ENCODE data around the gene SLC4A1AP. TPM values are rescaled to one million over a fixed set of nuclear protein-coding genes. Genes with fewer than 3 reads are reported as not detected.

The SLC4A1AP gene
- total RNA-seq, 1 experiment from 2014 or later = 27.8 TPM

- no peak overlapping the region for H3K4me3 Mint-ChIP-seq (ENCODE audit: low read depth, unreplicated experiment)
- peak overlapping the region; percentile 12 for H3K27ac Mint-ChIP-seq (ENCODE audit: unreplicated experiment)
- no peaks in the 10 kb centered on the region for H3K9me3 Mint-ChIP-seq (ENCODE audit: low read depth, unreplicated experiment)
- TF ChIP-seq CTCF (IDR thresholded peaks at IDR 0.05; ENCODE audit: unreplicated experiment) = no peak
- BruUV-seq (replicated peaks) = no TSS peak
- no peaks in the 10 kb centered on the region for H3K27me3 Mint-ChIP-seq (ENCODE audit: unreplicated experiment)
- CTCF ChIA-PET = interaction anchor here (1.0 kb wide), 1 partner anchor 11 kb away, joined by 4 read pairs; the partner anchor contains the start of genes SLC4A1AP and SUPT7L
- H3K36me3 Mint-ChIP-seq (ENCODE audit: insufficient read depth, unreplicated experiment) = peaks cover 51% of the 10 kb centered on the region
- DNase-seq = no peak
- intact Hi-C loops (cut with micrococcal nuclease; ENCODE audit: unreplicated experiment) = no loop called here
- H3K4me1 Mint-ChIP-seq (ENCODE audit: low read depth, unreplicated experiment) = peaks cover 23% of the 10 kb centered on the region
Observed at GRCh38 chr2:27652341-27652740, 11.3 kb upstream of the SLC4A1AP start.

DNA sequence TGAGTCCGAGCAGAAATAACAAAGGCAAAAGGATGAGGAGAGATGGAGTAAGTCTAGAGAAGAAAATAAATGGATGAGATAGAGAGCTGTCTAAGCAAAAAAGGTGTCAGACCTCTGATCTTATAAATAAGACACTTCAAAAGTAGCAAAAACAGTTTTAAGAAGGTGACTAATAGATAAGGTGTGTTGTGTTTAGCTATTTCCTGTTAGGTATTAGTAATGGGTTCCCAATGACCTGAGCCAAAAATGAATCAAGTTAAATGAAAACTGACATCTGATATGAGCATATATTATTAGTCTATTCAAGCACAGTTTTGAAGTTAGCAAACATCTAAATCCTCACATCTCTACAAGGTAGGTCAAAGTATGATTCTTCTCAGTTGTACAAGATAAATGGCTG, 10.9 kb upstream of the SLC4A1AP start:
- BruUV-seq (replicated peaks) = no TSS peak
- H3K4me1 Mint-ChIP-seq (ENCODE audit: low read depth, unreplicated experiment) = peaks cover 23% of the 10 kb centered on the region
- CTCF ChIA-PET = interaction anchor here (1.0 kb wide), 1 partner anchor 11 kb away, joined by 4 read pairs; the partner anchor contains the start of genes SLC4A1AP and SUPT7L
- peaks cover 47% of the 10 kb centered on the region for H3K36me3 Mint-ChIP-seq (ENCODE audit: insufficient read depth, unreplicated experiment)
- no peaks in the 10 kb centered on the region for H3K27me3 Mint-ChIP-seq (ENCODE audit: unreplicated experiment)
- no peak overlapping the region for H3K4me3 Mint-ChIP-seq (ENCODE audit: low read depth, unreplicated experiment)
- intact Hi-C loops (cut with micrococcal nuclease; ENCODE audit: unreplicated experiment) = no loop called here
- no peak for TF ChIP-seq CTCF (IDR thresholded peaks at IDR 0.05; ENCODE audit: unreplicated experiment)
- DNase-seq = no peak
- H3K27ac Mint-ChIP-seq (ENCODE audit: unreplicated experiment) = peak overlapping the region; percentile 12
- H3K9me3 Mint-ChIP-seq (ENCODE audit: low read depth, unreplicated experiment) = no peaks in the 10 kb centered on the region

DNA sequence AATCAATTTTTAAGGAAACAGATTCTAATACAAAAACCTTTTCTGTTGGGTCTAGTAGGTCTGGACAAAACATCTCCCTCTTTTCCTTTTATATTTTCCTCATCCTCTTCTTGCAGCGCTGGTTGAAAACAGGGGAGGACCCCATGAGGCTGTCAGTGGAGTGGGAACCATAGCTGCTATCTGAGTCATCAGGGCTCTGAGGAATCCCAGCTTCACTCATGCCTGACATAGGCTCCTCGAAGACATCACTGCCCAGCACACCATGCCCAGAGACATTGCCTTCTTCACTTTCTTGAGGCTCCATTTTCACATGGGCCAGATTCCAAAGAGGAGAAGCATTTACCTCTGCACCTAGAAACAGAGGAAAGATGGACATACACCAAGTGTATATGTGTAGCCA, 10.3 kb upstream of the SLC4A1AP start:
- Mint-ChIP-seq H3K9me3 (ENCODE audit: low read depth, unreplicated experiment) (no peaks in the 10 kb centered on the region), H3K27ac (ENCODE audit: unreplicated experiment) (no peak overlapping the region), H3K4me1 (ENCODE audit: low read depth, unreplicated experiment) (peaks cover 23% of the 10 kb centered on the region), H3K36me3 (ENCODE audit: insufficient read depth, unreplicated experiment) (peaks cover 45% of the 10 kb centered on the region), H3K4me3 (ENCODE audit: low read depth, unreplicated experiment) (no peak overlapping the region), H3K27me3 (ENCODE audit: unreplicated experiment) (no peaks in the 10 kb centered on the region)
- CTCF ChIA-PET = interaction anchor here (0.7 to 1.0 kb wide), 2 partner anchors 10 to 29 kb away, joined by 3 to 4 read pairs; partner anchors contain the start of genes SLC4A1AP and SUPT7L
- no peak for TF ChIP-seq CTCF (IDR thresholded peaks at IDR 0.05; ENCODE audit: unreplicated experiment)
- DNase-seq = no peak
- intact Hi-C loops (cut with micrococcal nuclease; ENCODE audit: unreplicated experiment) = no loop called here
- BruUV-seq (replicated peaks) = no TSS peak

DNA sequence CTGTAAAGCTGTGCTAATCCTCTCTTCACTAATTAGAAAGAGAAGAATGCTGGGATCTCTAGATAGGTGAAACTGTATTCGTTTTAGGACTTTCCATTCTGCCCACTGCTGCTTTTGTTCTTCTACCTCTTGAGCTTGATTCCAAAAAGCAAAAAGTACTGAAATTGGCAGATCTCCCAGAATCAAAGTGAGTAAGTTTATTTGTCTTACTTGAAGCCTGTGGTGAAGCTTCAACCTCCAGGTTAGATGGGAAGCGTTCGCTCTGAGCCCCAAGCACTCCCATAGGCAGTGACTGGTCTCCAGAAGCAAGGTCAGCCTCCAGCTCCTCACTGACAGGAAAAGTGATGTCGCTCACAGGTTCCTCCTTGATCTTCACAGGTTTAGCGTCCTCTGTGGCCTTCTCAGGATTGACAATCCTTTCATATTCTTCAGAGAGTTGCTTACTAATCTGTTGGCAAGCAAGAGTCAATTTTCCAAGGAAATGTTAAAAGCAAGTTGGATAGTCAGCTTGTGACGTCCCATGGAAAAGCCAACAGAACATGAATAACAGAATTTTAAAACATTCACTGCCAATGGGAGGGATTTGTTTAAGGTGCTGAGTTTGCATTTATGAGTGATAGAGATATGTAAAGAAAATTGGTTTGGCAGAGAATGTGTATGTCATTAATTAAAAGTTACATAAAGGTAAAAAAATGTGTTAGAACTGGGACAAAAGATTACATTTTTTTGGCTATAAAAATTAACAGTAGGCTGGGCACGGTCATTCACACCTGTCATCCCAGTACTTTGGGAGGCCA, 8.3 kb upstream of the SLC4A1AP start:
- CTCF ChIA-PET = no interaction called here
- BruUV-seq (replicated peaks) = no TSS peak
- TF ChIP-seq CTCF (IDR thresholded peaks at IDR 0.05; ENCODE audit: unreplicated experiment) = no peak
- DNase-seq = no peak
- Mint-ChIP-seq H3K4me1 (ENCODE audit: low read depth, unreplicated experiment) (peaks cover 23% of the 10 kb centered on the region), H3K4me3 (ENCODE audit: low read depth, unreplicated experiment) (no peak overlapping the region), H3K36me3 (ENCODE audit: insufficient read depth, unreplicated experiment) (peaks cover 43% of the 10 kb centered on the region), H3K9me3 (ENCODE audit: low read depth, unreplicated experiment) (no peaks in the 10 kb centered on the region), H3K27ac (ENCODE audit: unreplicated experiment) (no peak overlapping the region), H3K27me3 (ENCODE audit: unreplicated experiment) (no peaks in the 10 kb centered on the region)
- intact Hi-C loops (cut with micrococcal nuclease; ENCODE audit: unreplicated experiment) = no loop called here

Data from Calu3 (cell line).